SK-N-SH (cell line): Measurements from ENCODE around the gene C4A. TPM values are rescaled to one million over a fixed set of nuclear protein-coding genes. Genes with fewer than 3 reads are reported as not detected.
"Not testable (repeated sequence)": the region's sequence is repeated elsewhere in the genome, so short reads cannot be mapped to it uniquely, and the experiment has no call there.

Experiments used
- CTCF ChIA-PET: fragments of 300-600, 350-600 bp; formaldehyde crosslinking; extraction: SDS; loops from one replicate; lab custom pipeline; 2021; lab: Yijun Ruan, JAX
- POLR2A ChIA-PET: fragments of 350-600 bp; sonication (Branson Sonifier 250); formaldehyde crosslinking; extraction: SDS; loops from one replicate; lab custom pipeline; 2020; ENCODE audit warnings: antibody characterized with exemption, inconsistent platforms; lab: Yijun Ruan, JAX
- DNase-seq: peaks from one replicate; pipeline ENCODE4 v3.0.0; 2012
- H2AFZ ChIP-seq: fragments of 200-600 bp; sonication (generic); 2 replicates; pipeline ENCODE4 v1.8.1; 2016; ENCODE audit warnings: antibody characterized with exemption, mild to moderate bottlenecking, low read depth
- H3F3A ChIP-seq: fragments of 200-600 bp; sonication (generic); replicated peaks from 2 replicates; pipeline ENCODE3; 2016; ENCODE audit warnings: antibody characterized with exemption, mild to moderate bottlenecking; ENCODE audit not compliant: insufficient read depth
- H3K27ac ChIP-seq, 2 experiments: fragments of 200-500 bp in 1 of 2; fragments of 200-600 bp in 1 of 2; sonication (Bioruptor generic) in 1 of 2; sonication (generic), shearing (Covaris generic) in 1 of 2; 2 replicates each; pipeline versions ENCODE4 v1.5.1 to v1.6.1; 2014 to 2016; ENCODE audit warnings: low read depth in 2 of 2, inconsistent platforms in 1 of 2, low read length in 1 of 2, mild to moderate bottlenecking in 1 of 2, mixed read lengths in 1 of 2
- H3K27me3 ChIP-seq: fragments of 200-600 bp; sonication (generic), shearing (Covaris generic); 2 replicates; pipeline ENCODE4 v1.6.1; 2016; ENCODE audit warnings: mixed run types; ENCODE audit not compliant: insufficient read depth
- H3K36me3 ChIP-seq, 2 experiments: fragments of 200-500 bp in 1 of 2; fragments of 200-600 bp in 1 of 2; sonication (Bioruptor generic) in 1 of 2; sonication (generic) in 1 of 2; replicated peaks in 1 of 2; 2 replicates each; pipeline versions ENCODE3 to v1.5.1; 2014 to 2016; ENCODE audit warnings: low read length in 1 of 2, mild to moderate bottlenecking in 1 of 2; ENCODE audit not compliant: insufficient read depth in 2 of 2, control insufficient read depth in 1 of 2
- H3K4me1 ChIP-seq, 2 experiments: fragments of 200-500 bp in 1 of 2; fragments of 200-600 bp in 1 of 2; sonication (Bioruptor generic) in 1 of 2; sonication (generic), shearing (Covaris generic) in 1 of 2; 2 replicates each; pipeline versions ENCODE4 v1.5.1 to v1.6.1; 2014 to 2016; ENCODE audit warnings: low read depth in 1 of 2, low read length in 1 of 2, mixed run types in 1 of 2; ENCODE audit not compliant: insufficient read depth in 2 of 2, control insufficient read depth in 1 of 2
- H3K4me2 ChIP-seq: fragments of 200-600 bp; sonication (generic), shearing (Covaris generic); 2 replicates; pipeline ENCODE4 v1.6.1; 2017; ENCODE audit warnings: mixed run types
- H3K4me3 ChIP-seq, 2 experiments: fragments of 200-500 bp in 1 of 2; fragments of 200-600 bp in 1 of 2; sonication (Bioruptor generic) in 1 of 2; sonication (generic), shearing (Covaris generic) in 1 of 2; 2 replicates each; pipeline versions ENCODE4 v1.5.1 to v1.8.1; 2014 to 2016; ENCODE audit warnings: low read depth in 2 of 2, inconsistent platforms in 1 of 2, low read length in 1 of 2, mild to moderate bottlenecking in 1 of 2, mixed read lengths in 1 of 2, moderate library complexity in 1 of 2
- H3K79me2 ChIP-seq: fragments of 200-600 bp; sonication (generic); 2 replicates; pipeline ENCODE4 v1.8.1; 2017; ENCODE audit warnings: mild to moderate bottlenecking; ENCODE audit not compliant: insufficient read depth
- H3K9ac ChIP-seq: fragments of 200-600 bp; sonication (generic); 2 replicates; pipeline ENCODE4 v1.6.1; 2017; ENCODE audit warnings: mixed run types
- H3K9me2 ChIP-seq: fragments of 200-600 bp; sonication (generic); 2 replicates; pipeline ENCODE4 v1.6.1; 2017; ENCODE audit warnings: mixed run types
- H3K9me3 ChIP-seq: fragments of 200-600 bp; sonication (generic); 2 replicates; pipeline ENCODE4 v1.6.1; 2017; ENCODE audit warnings: mixed run types, mild to moderate bottlenecking, moderate library complexity
- H4K20me1 ChIP-seq: fragments of 200-600 bp; sonication (generic); 2 replicates; pipeline ENCODE4 v1.6.1; 2017; ENCODE audit warnings: mild to moderate bottlenecking, mixed run types; ENCODE audit not compliant: insufficient read depth
- FOXJ3 ChIP-seq: sonication (generic); formaldehyde crosslinking; IDR thresholded peaks from 2 replicates; pipeline ENCODE4 v1.5.1; 2020; ENCODE audit warnings: mild to moderate bottlenecking, missing genetic modification reagents
- FOXM1 ChIP-seq: IDR thresholded peaks from 2 replicates; pipeline ENCODE4 v1.4.0; 2012; ENCODE audit warnings: low read depth, mild to moderate bottlenecking
- GABPA ChIP-seq: IDR thresholded peaks from 2 replicates; pipeline ENCODE4 v1.4.0; 2012; ENCODE audit warnings: low read depth, mild to moderate bottlenecking
- GATA2 ChIP-seq: sonication (generic); formaldehyde crosslinking; IDR thresholded peaks from 2 replicates; pipeline ENCODE4 v1.5.0; 2020; ENCODE audit warnings: mild to moderate bottlenecking, missing genetic modification reagents
- MXI1 ChIP-seq: IDR thresholded peaks from 2 replicates; pipeline ENCODE4 v1.6.1; 2012; ENCODE audit warnings: mild to moderate bottlenecking, low read depth, low read length, improper control_type of control experiment
- POLR2AphosphoS5 ChIP-seq: IDR thresholded peaks from 2 replicates; pipeline ENCODE4 v1.6.1; 2012; ENCODE audit warnings: low read depth, low read length
- RAD21 ChIP-seq: IDR thresholded peaks from 2 replicates; pipeline ENCODE4 v1.6.1; 2012; ENCODE audit warnings: mild to moderate bottlenecking, low read length
- RXRA ChIP-seq: IDR thresholded peaks from 2 replicates; pipeline ENCODE4 v1.4.0; 2012; ENCODE audit warnings: low read depth, mild to moderate bottlenecking, borderline replicate concordance
- SMC3 ChIP-seq: IDR thresholded peaks from 2 replicates; pipeline ENCODE4 v1.6.1; 2012; ENCODE audit warnings: low read depth, low read length, improper control_type of control experiment
- TEAD4 ChIP-seq: IDR thresholded peaks from 2 replicates; pipeline ENCODE4 v1.4.0; 2012; ENCODE audit warnings: mild to moderate bottlenecking, borderline replicate concordance; ENCODE audit not compliant: insufficient read depth
- WGBS: methylation state at CpG from one replicate; pipeline ENCODE4 v1.1.6; 2017; ENCODE audit warnings: low lambda C conversion rate; 5-methylcytosine and 5-hydroxymethylcytosine counted together
- polyA plus RNA-seq, 3 experiments: library from polyadenylated mRNA; depleted of rRNA; stranded (reverse); fragments of >200 nt; gene quantifications; 2 replicates each; pipeline ENCODE4 v1.2.3, GENCODE V29; 2012
- TF ChIP-seq, protein P1 (sequence below): IDR thresholded peaks from 2 replicates; pipeline ENCODE4; 2012
- TF ChIP-seq, protein P2 (sequence below): IDR thresholded peaks from 2 replicates; pipeline ENCODE4 v1.4.0; 2012; ENCODE audit warnings: low read depth, borderline replicate concordance
- TF ChIP-seq, protein P3 (sequence below): IDR thresholded peaks from 2 replicates; pipeline ENCODE4 v1.4.0; 2012; ENCODE audit warnings: low read depth, borderline replicate concordance
- TF ChIP-seq, protein P4 (sequence below): fragments of 200-600 bp; sonication (generic); IDR thresholded peaks from 2 replicates; pipeline ENCODE4 v1.6.1; 2017; ENCODE audit warnings: antibody characterized with exemption, mild to moderate bottlenecking, moderate library complexity
- TF ChIP-seq, protein P5 (sequence below): fragments of 150-350 bp; IDR thresholded peaks from 2 replicates; pipeline ENCODE4 v1.6.1; 2017; ENCODE audit warnings: antibody characterized with exemption, low read length, low read depth, borderline replicate concordance

Gene C4A
- polyA plus RNA-seq, 1 of the 3 experiments (the other 2 are of a cell fraction): 11.4 TPM

DNA sequence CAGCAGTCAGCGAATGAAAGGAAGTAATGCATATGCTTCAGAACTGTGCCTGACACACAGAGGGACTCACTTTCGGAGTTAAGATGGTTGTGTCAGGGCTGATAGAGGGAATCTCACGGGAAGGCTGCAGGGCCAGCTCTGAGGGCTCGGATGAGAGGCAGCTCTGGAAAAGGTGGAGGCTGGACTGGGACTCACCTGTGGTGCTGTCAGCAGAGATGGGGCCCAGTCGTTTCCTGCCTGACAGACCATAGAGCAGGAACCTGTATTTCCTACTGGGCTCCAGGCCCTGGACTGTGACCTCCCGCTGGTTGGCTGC is 65.6 kb downstream of the C4A start (continued):
- TF ChIP-seq, protein P1, sequence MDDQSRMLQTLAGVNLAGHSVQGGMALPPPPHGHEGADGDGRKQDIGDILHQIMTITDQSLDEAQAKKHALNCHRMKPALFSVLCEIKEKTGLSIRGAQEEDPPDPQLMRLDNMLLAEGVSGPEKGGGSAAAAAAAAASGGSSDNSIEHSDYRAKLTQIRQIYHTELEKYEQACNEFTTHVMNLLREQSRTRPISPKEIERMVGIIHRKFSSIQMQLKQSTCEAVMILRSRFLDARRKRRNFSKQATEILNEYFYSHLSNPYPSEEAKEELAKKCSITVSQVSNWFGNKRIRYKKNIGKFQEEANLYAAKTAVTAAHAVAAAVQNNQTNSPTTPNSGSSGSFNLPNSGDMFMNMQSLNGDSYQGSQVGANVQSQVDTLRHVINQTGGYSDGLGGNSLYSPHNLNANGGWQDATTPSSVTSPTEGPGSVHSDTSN: no peak

DNA sequence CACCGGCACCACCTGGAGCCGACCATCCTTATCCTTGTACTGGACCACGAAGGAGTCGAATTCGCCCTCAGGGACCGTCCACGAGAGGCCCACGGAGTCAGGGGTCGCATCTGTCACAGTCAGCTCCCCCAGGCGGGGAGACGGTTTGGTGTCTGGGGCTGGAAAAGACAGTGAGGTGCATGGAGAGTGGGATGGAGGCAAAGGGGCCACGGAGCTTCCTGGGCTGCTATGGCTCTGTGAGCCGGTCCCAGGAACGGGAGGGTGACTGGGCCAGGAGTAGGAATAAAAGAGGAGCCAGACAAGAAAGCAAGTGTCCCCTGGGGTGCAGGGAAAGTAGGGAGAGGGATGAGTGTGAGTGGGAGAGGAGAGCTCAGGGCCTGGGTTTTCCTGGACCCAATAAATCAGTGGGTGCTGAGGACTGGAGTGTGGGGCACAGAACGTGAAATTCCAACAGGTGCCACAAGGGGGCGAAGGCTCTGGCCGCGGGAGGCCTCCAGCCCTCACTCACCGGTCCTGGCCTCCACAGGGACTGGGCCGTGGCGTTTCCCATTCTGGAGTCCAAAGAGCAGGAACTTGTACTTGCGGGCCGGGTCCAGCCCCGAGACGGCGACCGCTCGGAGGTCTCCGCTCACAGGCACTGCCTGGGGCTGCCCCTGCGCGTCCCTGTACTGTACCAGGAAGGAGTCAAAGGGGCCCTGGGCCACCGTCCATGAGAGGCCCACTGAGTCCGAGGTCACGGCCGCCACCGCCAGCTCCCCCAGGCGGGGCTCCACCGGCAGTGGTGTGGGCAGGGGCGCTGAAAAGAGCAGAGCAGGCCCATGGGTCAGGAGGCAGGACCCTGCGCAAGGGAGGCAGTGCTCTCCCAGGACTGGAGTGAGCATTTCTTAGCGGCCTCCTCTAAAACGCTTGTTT is 66.3 kb downstream of the C4A start:
- DNase-seq: peak; percentile 88
- H3K4me2 ChIP-seq: no peak overlapping the region

DNA sequence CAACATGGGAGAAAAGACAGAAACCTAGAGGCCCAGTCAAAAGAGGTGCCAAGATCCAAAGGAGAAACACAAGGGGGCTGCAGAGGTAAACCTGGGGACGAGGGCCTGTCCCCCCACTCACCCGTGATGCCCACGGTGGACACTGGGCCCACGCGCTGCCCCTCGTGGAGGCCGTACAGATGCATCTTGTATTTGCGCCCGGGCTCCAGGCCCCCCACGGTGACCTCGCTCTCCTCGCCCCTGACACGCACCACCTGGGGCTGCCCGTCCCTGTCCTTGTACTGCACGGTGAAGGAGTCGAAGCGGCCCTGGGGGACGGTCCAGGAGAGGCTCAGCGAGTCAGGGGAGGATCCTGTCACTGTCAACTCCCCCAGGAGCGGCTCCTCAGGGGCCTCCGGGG is 67.3 kb downstream of the C4A start:
- H3K79me2 ChIP-seq, H3F3A ChIP-seq, H3K4me3 ChIP-seq, H3K36me3 ChIP-seq, H3K27ac ChIP-seq, DNase-seq, H3K9me3 ChIP-seq, H4K20me1 ChIP-seq, H3K9ac ChIP-seq, H3K9me2 ChIP-seq, H2AFZ ChIP-seq, H3K4me2 ChIP-seq, POLR2A ChIA-PET: not testable (repeated sequence)
- peaks cover 0 to 14% of the 10 kb centered on the region in 2 experiments; a peak in 2 of 4 replicates for H3K4me1 ChIP-seq
- 73% methylated on average over 3 of the region's 21 CpGs for WGBS
- CTCF ChIA-PET: interaction anchor here (0.8 to 1.8 kb wide), 7 partner anchors 24 to 97 kb away, joined by 3 to 5 read pairs (median 3); partner anchors contain the start of gene SKIC2
- H3K27me3 ChIP-seq: peaks cover 20% of the 10 kb centered on the region; the same call in 1 of the 2 replicates

More for the DNA sequence above, 66.3 kb downstream of the C4A start:
- no peaks in the 10 kb centered on the region for H3K36me3 ChIP-seq
- no peak overlapping the region; a peak in 1 of 4 replicates for H3K4me3 ChIP-seq
- WGBS: 71% methylated on average over 15 of the region's 42 CpGs
- H4K20me1 ChIP-seq: no peaks in the 10 kb centered on the region
- TF ChIP-seq, protein P2, sequence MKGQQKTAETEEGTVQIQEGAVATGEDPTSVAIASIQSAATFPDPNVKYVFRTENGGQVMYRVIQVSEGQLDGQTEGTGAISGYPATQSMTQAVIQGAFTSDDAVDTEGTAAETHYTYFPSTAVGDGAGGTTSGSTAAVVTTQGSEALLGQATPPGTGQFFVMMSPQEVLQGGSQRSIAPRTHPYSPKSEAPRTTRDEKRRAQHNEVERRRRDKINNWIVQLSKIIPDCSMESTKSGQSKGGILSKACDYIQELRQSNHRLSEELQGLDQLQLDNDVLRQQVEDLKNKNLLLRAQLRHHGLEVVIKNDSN: no peak
- TF ChIP-seq POLR2AphosphoS5 (no peak), RXRA (no peak), GATA2 (CRISPR knock-in tag) (no peak), FOXJ3 (CRISPR knock-in tag) (no peak), SMC3 (peak; percentile 51), FOXM1 (no peak), GABPA (no peak), MXI1 (no peak), RAD21 (peak; percentile 58), TEAD4 (no peak)
- TF ChIP-seq, protein P3, sequence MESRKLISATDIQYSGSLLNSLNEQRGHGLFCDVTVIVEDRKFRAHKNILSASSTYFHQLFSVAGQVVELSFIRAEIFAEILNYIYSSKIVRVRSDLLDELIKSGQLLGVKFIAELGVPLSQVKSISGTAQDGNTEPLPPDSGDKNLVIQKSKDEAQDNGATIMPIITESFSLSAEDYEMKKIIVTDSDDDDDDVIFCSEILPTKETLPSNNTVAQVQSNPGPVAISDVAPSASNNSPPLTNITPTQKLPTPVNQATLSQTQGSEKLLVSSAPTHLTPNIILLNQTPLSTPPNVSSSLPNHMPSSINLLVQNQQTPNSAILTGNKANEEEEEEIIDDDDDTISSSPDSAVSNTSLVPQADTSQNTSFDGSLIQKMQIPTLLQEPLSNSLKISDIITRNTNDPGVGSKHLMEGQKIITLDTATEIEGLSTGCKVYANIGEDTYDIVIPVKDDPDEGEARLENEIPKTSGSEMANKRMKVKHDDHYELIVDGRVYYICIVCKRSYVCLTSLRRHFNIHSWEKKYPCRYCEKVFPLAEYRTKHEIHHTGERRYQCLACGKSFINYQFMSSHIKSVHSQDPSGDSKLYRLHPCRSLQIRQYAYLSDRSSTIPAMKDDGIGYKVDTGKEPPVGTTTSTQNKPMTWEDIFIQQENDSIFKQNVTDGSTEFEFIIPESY: no peak
- TF ChIP-seq, protein P4, sequence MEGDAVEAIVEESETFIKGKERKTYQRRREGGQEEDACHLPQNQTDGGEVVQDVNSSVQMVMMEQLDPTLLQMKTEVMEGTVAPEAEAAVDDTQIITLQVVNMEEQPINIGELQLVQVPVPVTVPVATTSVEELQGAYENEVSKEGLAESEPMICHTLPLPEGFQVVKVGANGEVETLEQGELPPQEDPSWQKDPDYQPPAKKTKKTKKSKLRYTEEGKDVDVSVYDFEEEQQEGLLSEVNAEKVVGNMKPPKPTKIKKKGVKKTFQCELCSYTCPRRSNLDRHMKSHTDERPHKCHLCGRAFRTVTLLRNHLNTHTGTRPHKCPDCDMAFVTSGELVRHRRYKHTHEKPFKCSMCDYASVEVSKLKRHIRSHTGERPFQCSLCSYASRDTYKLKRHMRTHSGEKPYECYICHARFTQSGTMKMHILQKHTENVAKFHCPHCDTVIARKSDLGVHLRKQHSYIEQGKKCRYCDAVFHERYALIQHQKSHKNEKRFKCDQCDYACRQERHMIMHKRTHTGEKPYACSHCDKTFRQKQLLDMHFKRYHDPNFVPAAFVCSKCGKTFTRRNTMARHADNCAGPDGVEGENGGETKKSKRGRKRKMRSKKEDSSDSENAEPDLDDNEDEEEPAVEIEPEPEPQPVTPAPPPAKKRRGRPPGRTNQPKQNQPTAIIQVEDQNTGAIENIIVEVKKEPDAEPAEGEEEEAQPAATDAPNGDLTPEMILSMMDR: peak; percentile 73
- TF ChIP-seq, protein P5, sequence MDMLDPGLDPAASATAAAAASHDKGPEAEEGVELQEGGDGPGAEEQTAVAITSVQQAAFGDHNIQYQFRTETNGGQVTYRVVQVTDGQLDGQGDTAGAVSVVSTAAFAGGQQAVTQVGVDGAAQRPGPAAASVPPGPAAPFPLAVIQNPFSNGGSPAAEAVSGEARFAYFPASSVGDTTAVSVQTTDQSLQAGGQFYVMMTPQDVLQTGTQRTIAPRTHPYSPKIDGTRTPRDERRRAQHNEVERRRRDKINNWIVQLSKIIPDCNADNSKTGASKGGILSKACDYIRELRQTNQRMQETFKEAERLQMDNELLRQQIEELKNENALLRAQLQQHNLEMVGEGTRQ: no peak
- H3K9me3 ChIP-seq: no peaks in the 10 kb centered on the region
- CTCF ChIA-PET: interaction anchor here (0.5 to 1.9 kb wide), 29 partner anchors 9 to 916 kb away, joined by 3 to 13 read pairs (median 4); partner anchors contain the start of genes AGPAT1, CYP21A2, EHMT2 and SKIC2
- POLR2A ChIA-PET: no interaction called here
- no peaks in the 10 kb centered on the region for H3K9me2 ChIP-seq
- H3K79me2 ChIP-seq: no peaks in the 10 kb centered on the region
- H2AFZ ChIP-seq: no peak overlapping the region
- no peaks in the 10 kb centered on the region for H3F3A ChIP-seq
- H3K9ac ChIP-seq: no peak overlapping the region
- H3K4me1 ChIP-seq: peaks cover 0 to 14% of the 10 kb centered on the region in 2 experiments; a peak in 2 of 4 replicates
- no peak overlapping the region for H3K27ac ChIP-seq
- H3K27me3 ChIP-seq: peaks cover 20% of the 10 kb centered on the region; the same call in 1 of the 2 replicates
